Inflammatory macrophage treated with lipopolysaccharide for 1 hour (primary cell): Measurements from ENCODE around the gene EPB41L2.
"Not testable (repeated sequence)": the region's sequence is repeated elsewhere in the genome, so short reads cannot be mapped to it uniquely, and the experiment has no call there.

Experiments used
- DNase-seq, 2 donors: peaks; one replicate each; pipeline ENCODE4 v3.0.0-alpha.2; 2020 to 2022

The EPB41L2 gene

DNA sequence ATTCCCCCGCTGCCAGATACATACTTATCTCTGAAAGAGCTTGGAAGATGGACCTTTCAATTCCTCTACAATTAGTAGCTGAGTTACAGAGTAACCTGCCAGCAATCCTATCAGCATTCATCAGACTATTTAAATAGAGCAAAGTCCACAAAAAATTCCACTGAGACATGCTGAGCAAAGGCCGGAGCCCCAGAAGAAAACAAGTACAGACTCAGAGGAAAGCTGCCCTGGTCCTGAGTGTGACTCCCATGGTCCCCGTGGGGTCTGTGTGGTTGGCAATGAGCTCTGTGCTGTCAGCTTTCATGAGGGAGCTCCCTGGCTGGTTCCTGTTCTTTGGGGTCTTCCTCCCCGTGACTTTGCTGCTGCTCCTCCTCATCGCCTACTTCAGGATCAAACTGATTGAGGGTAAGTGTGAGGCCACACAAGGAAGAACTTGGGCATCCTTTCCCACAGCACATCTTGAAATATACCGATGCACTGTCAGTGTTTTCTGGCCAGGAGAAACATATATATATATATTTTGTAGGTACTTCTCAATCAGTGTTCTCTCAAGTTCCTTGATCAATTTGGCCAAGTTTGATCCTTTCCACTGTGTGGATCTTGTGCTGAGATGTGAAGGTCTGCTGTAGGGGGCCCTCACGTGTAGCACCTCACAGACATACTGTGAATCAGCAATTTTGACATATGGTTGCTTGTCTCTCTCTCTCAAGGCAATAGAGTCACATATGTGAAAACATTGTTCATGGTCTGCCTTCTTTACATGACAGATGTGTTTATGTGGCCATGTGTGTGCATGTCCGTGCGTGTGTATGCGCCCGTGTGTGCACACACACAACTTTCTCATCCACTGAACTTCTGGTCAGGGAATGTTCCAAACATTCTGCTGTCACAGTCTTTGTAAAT is 235.5 kb downstream of the EPB41L2 start, which contains the start of gene SMLR1:
SMLR1 (plus strand) TSS at position 160 of the 903 bp plus-strand sequence; CDS start at position 168, 8 bp downstream.
- no peak for DNase-seq

DNA sequence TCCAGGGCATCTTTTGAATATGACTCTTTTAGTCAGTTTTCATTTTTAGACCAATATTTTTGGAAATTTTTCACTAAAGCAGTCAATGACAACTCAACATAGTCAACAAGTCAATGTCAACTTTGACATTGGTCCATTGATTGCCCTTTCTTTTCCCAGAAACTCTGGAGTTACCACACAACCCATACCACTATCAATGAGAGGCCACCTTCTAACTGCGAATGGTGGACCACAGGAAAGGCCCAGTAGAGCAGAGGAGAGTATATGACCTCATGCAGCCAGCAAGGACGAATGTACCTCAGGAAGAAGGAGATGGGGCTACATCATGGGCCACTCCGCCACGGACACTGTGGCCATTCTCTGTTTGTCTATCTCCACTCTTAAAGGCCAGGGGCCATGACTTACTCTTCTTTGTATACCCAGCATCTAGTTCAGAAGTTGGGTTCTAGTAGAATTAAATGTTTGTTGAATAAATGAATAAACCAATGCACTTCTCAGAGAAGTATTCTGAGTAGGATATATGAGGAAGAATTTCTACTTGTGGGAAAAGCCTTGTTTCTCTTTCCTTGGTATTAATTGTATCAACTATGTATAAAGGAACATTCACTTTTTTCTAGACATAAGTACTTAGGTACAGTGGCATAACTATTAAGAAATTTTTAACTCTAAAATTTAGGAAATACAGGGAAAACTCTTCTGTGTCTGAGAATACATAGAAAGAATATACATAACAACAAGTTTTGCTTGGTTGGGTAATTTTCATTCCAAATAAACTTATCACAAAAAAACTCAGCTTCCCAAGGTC is 236.4 kb downstream of the EPB41L2 start:
- DNase-seq = no peak

- no peak for DNase-seq
These were observed 237.1 kb downstream of the EPB41L2 start for GRCh38 chr6:130825772-130826441.

DNA sequence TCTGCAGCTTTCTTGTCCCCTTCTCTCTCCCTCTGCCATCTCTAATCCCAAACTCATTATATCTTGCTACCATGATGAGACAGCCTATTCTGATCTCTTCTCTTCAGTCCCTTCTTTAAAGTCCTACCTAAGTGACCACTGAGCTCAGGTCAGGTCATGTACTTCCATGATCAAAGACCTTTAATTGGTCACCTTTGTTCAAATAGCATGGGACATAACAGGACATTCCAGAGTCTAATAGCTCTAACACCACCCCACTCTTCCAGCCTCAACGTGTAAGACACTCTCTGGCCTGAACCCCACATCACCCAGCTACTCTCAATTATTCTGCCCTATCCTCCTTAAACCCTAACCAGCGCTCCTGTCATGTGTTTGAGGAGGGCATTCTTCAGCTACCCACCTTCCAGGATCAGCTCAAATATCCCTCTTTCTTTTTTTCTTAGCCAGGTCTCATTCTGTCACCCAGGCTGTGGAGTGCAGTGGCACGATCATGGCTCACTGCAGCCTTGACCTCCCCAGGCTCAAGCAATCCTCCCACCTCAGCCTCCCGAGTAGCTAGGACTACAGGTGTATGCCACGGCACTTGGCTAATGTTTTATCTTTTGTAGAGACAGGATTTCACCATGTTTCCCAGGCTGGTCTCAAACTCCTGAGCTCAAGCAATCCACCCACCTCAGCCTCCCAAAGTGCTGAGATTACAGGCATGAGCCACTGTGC is 237.9 kb downstream of the EPB41L2 start:
- DNase-seq = no peak

DNA sequence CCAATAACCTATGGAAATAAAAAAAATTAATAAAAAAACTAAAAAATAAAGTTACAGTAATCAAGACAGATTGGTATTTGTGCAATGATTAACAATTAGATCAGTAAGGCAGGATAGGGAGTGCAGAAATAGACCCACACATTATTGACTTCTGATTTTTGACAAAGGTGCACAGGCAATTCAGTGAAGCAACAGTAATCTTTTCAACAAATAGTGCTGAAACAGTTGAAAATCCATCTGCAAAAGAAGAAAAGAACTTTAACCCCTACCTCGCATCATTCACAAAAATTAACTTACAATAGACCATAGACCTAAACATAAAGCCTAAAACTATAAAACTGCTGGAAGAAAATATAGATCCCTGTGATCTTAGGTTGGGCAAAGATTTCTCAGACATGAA is 240.3 kb downstream of the EPB41L2 start:
- DNase-seq = no peak

- DNase-seq = no peak
These were observed 247.6 kb downstream of the EPB41L2 start for GRCh38 chr6:130815200-130816071.

DNA sequence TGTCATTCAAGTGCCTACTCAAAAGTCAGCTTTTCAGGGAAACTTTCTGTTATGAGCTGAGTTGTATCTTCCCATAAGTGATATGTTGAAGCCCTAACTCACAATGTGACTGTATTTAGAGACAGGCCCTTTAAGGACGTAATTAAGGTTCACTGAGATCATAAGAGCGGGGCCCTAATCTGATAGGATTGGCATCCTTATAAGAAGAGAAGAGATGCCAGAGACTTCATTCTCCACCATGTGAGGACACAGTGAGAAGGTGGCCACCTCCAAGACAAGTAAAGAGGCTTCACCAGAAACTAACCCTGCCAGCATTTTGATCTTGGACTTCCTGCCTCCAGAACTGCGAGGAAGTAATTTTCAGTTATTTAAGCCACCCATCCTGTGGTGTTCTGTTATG is 248.5 kb downstream of the EPB41L2 start:
- DNase-seq = no peak

DNA sequence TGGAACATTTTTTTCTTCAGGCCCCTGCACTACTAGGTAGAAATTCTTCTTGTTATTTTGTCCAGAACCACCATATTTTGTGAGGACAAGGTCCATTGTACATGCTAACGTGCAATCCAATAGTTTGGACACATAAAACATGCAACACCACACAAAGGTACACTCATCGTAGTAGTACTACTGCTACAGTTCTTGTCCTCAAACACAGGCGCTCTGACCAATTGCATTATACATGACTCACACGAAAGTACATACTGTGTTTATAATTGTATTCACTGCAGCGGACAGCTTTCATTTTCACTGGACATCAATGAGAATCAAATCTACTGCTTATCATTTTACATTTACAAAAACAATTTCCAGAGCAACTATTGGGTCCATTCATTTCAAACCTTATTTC is 251.1 kb downstream of the EPB41L2 start:
- no peak for DNase-seq

- DNase-seq = no peak
These were observed 252.6 kb downstream of the EPB41L2 start for GRCh38 chr6:130810307-130811030.

GRCh38 chr6:130801368-130801767 is 261.7 kb downstream of the EPB41L2 start:
- DNase-seq = not testable (repeated sequence)

DNA sequence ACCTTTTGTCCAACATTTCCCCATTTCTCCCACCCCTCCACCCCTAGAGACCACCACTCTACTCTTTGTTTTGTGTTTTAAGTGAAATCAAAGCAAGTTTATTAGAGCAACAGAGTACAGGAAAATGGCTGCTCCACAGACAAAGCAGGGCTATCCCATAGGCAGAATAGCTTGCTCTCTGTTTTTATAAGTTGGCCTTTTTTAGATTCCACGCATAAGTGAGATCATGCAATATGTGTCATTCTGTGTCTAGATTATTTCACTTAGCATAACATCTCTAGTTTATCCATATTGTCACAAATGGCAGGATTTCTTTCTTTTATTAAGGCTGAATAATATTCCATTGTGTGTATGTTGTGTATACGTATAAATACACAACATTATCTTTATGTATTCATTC is 266.0 kb downstream of the EPB41L2 start:
- DNase-seq = no peak

- DNase-seq = no peak
These were observed 266.6 kb downstream of the EPB41L2 start for GRCh38 chr6:130796313-130796905.

DNA sequence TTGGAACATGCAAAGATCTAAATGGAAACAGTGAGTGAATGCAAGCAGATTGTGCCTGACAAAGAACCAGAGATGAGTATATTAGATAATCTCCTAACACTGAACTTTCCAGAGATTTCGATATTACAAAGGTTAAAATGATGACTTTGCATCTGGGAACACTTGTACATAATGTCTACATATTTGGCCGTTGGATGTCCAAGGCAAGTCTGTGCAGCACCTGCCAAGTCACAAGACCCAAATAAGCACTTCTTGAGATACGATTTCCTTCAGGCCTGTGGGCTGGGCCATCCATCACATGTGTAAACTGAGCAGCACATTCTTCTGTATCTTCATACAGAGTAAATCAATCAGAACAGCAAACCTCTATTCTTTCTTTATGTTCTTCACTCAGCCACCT is 268.3 kb downstream of the EPB41L2 start:
- DNase-seq = no peak

GRCh38 chr6:130794010-130794697 is 268.9 kb downstream of the EPB41L2 start:
- no peak for DNase-seq
